Osteocyte (in vitro differentiated cells): ENCODE data around the gene BEAN1. TPM values are rescaled to one million over a fixed set of nuclear protein-coding genes. Genes with fewer than 3 reads are reported as not detected.
A peak's percentile ranks its signal among the peaks of the same experiment; 100 is the strongest.

Experiments used
- DNase-seq: peaks from one replicate; pipeline ENCODE4 v3.0.0; 2021; ENCODE audit warnings: mixed read lengths; ENCODE audit not compliant: unreplicated experiment; ENCODE audit errors: extremely low spot score
- H3K27ac Mint-ChIP-seq: one replicate; pipeline ENCODE4 v1.8.0; 2021; ENCODE audit warnings: mild to moderate bottlenecking, mixed read lengths; ENCODE audit not compliant: unreplicated experiment
- H3K27me3 Mint-ChIP-seq: one replicate; pipeline ENCODE4 v1.8.0; 2021; ENCODE audit warnings: mixed read lengths; ENCODE audit not compliant: unreplicated experiment
- H3K36me3 Mint-ChIP-seq: one replicate; pipeline ENCODE4 v1.8.0; 2021; ENCODE audit warnings: mixed read lengths; ENCODE audit not compliant: unreplicated experiment
- H3K4me1 Mint-ChIP-seq: one replicate; pipeline ENCODE4 v1.8.0; 2021; ENCODE audit warnings: mixed read lengths; ENCODE audit not compliant: unreplicated experiment
- H3K4me3 Mint-ChIP-seq: one replicate; pipeline ENCODE4 v1.8.0; 2021; ENCODE audit warnings: mild to moderate bottlenecking, moderate library complexity, mixed read lengths; ENCODE audit not compliant: unreplicated experiment
- H3K9me3 Mint-ChIP-seq: one replicate; pipeline ENCODE4 v1.8.0; 2021; ENCODE audit warnings: mixed read lengths; ENCODE audit not compliant: unreplicated experiment
- CTCF ChIP-seq: fragments of 200-600 bp; sonication (generic); IDR thresholded peaks from 2 replicates; pipeline ENCODE4 v1.5.0; 2021; ENCODE audit warnings: antibody characterized with exemption, mild to moderate bottlenecking, moderate library complexity
- total RNA-seq: library from RNA; stranded (reverse); gene quantifications from 2 replicates; pipeline ENCODE4 v1.2.1, GENCODE V29; 2021

The BEAN1 gene
- total RNA-seq, 1 donor from 2014 or later = 0.97 TPM

GRCh38 chr16:66408163-66409048, 18.7 kb upstream of the BEAN1 start:
- DNase-seq = peak; percentile 54
- peaks cover 12% of the 10 kb centered on the region for H3K9me3 Mint-ChIP-seq
- peaks cover 26% of the 10 kb centered on the region for H3K4me1 Mint-ChIP-seq
- peaks cover 18% of the 10 kb centered on the region for H3K27me3 Mint-ChIP-seq
- H3K27ac Mint-ChIP-seq = peak overlapping the region; percentile 92
- H3K36me3 Mint-ChIP-seq = no peaks in the 10 kb centered on the region
- TF ChIP-seq CTCF = no peak
- H3K4me3 Mint-ChIP-seq = peak overlapping the region; percentile 49

- Mint-ChIP-seq H3K36me3 (no peaks in the 10 kb centered on the region), H3K9me3 (peaks cover 12% of the 10 kb centered on the region), H3K4me1 (peaks cover 26% of the 10 kb centered on the region), H3K4me3 (peak overlapping the region; percentile 49), H3K27me3 (peaks cover 18% of the 10 kb centered on the region), H3K27ac (peak overlapping the region; percentile 92)
- no peak for DNase-seq
- no peak for TF ChIP-seq CTCF
Measured at GRCh38 chr16:66409156-66409555, 17.9 kb upstream of the BEAN1 start.

GRCh38 chr16:66412182-66412581, 14.9 kb upstream of the BEAN1 start:
- DNase-seq = no peak
- Mint-ChIP-seq H3K36me3 (no peaks in the 10 kb centered on the region), H3K27ac (no peak overlapping the region), H3K4me1 (peaks cover 22% of the 10 kb centered on the region), H3K27me3 (no peaks in the 10 kb centered on the region), H3K4me3 (no peak overlapping the region), H3K9me3 (peaks cover 10% of the 10 kb centered on the region)
- no peak for TF ChIP-seq CTCF

GRCh38 chr16:66414891-66415290, 12.2 kb upstream of the BEAN1 start:
- DNase-seq = no peak
- Mint-ChIP-seq H3K27me3 (peaks cover 4% of the 10 kb centered on the region), H3K36me3 (no peaks in the 10 kb centered on the region), H3K9me3 (peaks cover 13% of the 10 kb centered on the region), H3K4me3 (no peak overlapping the region), H3K4me1 (peaks cover 2% of the 10 kb centered on the region), H3K27ac (no peak overlapping the region)
- no peak for TF ChIP-seq CTCF

- Mint-ChIP-seq H3K27ac (no peak overlapping the region), H3K9me3 (peaks cover 12% of the 10 kb centered on the region), H3K4me1 (peaks cover 5% of the 10 kb centered on the region), H3K36me3 (no peaks in the 10 kb centered on the region), H3K4me3 (no peak overlapping the region), H3K27me3 (peaks cover 4% of the 10 kb centered on the region)
- peak; percentile 42 for DNase-seq
- no peak for TF ChIP-seq CTCF
Measured at GRCh38 chr16:66416136-66416535, 11.0 kb upstream of the BEAN1 start.
